ENCODE data around the gene NRAS.

Gene NRAS

DNA sequence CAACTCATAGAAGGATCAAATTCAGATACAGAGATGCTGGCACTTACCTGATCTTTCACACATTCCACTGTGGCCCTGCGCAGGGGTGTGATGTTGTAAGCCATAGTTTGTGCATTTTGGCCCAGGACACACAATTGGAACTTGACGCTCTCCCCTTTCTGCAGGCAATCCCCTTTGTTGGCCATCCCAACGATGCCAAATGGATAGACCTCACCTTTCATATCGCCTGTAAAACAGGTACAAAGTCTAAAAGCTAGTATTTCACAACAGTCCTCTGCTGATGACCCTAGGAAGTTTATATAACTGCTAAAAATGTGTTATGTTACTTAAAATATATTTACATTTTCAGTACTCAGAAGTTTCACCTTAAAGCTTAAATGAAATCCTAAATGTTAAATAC is 3.9 kb upstream of the NRAS start:
- peaks cover 9% of the 10 kb centered on the region for H3K4me1 ChIP-seq (ENCODE audit: low read length)
- H3K9ac ChIP-seq (ENCODE audit: low read length), result no peak overlapping the region
- H2AFZ ChIP-seq (ENCODE audit: low read depth, low read length), result no peak overlapping the region
- no peaks in the 10 kb centered on the region for H4K20me1 ChIP-seq (ENCODE audit: insufficient read depth, low read length)
- peaks cover 10% of the 10 kb centered on the region for H3K79me2 ChIP-seq (ENCODE audit: low read length)
- H3K4me3 ChIP-seq (ENCODE audit: low read length), result no peak overlapping the region
- no peak overlapping the region for H3K27ac ChIP-seq (ENCODE audit: low read length)
- H3K4me2 ChIP-seq (ENCODE audit: low read length), result no peak overlapping the region
- TF ChIP-seq, protein P1, sequence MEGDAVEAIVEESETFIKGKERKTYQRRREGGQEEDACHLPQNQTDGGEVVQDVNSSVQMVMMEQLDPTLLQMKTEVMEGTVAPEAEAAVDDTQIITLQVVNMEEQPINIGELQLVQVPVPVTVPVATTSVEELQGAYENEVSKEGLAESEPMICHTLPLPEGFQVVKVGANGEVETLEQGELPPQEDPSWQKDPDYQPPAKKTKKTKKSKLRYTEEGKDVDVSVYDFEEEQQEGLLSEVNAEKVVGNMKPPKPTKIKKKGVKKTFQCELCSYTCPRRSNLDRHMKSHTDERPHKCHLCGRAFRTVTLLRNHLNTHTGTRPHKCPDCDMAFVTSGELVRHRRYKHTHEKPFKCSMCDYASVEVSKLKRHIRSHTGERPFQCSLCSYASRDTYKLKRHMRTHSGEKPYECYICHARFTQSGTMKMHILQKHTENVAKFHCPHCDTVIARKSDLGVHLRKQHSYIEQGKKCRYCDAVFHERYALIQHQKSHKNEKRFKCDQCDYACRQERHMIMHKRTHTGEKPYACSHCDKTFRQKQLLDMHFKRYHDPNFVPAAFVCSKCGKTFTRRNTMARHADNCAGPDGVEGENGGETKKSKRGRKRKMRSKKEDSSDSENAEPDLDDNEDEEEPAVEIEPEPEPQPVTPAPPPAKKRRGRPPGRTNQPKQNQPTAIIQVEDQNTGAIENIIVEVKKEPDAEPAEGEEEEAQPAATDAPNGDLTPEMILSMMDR (IDR thresholded peaks at IDR 0.05; ENCODE audit: low read depth, low read length), result no peak
- no peak for TF ChIP-seq EZH2phosphoT487 (IDR thresholded peaks at IDR 0.05; ENCODE audit: low read depth)
- peaks cover 44% of the 10 kb centered on the region for H3K36me3 ChIP-seq (replicated peaks; ENCODE audit: low read depth, low read length)
- H3K27me3 ChIP-seq (ENCODE audit: low read depth, low read length), result no peaks in the 10 kb centered on the region
- H3K9me3 ChIP-seq (ENCODE audit: insufficient read depth, low read length), result no peaks in the 10 kb centered on the region

DNA sequence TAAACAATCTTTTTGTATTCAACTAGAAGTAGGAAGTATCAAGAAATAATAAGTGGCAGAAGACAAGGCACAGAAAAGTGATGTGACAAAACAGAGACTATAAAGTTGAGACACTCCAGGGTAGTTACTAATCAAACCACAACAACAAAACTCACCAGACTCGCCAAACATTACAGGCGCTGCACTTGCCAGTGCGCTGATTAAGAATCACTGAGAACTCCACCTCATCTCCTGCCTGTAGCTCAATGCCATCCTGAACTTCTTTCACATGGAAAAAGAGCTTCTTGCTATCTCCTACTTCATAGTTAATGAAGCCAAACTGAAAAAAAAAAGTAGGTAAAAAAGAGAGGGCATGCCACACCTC is 2.8 kb upstream of the NRAS start:
- Histone ChIP-seq H3K36me3 (replicated peaks; ENCODE audit: low read depth, low read length) (peaks cover 34% of the 10 kb centered on the region), H3K4me1 (ENCODE audit: low read length) (peaks cover 11% of the 10 kb centered on the region), H3K27me3 (ENCODE audit: low read depth, low read length) (no peaks in the 10 kb centered on the region), H2AFZ (ENCODE audit: low read depth, low read length) (no peak overlapping the region), H3K9ac (ENCODE audit: low read length) (no peak overlapping the region), H3K9me3 (ENCODE audit: insufficient read depth, low read length) (no peaks in the 10 kb centered on the region), H3K4me3 (ENCODE audit: low read length) (no peak overlapping the region), H3K79me2 (ENCODE audit: low read length) (peaks cover 20% of the 10 kb centered on the region), H3K4me2 (ENCODE audit: low read length) (no peak overlapping the region), H3K27ac (ENCODE audit: low read length) (no peak overlapping the region), H4K20me1 (ENCODE audit: insufficient read depth, low read length) (no peaks in the 10 kb centered on the region)
- TF ChIP-seq EZH2phosphoT487 (IDR thresholded peaks at IDR 0.05; ENCODE audit: low read depth), result no peak
- TF ChIP-seq, protein P1 (IDR thresholded peaks at IDR 0.05; ENCODE audit: low read depth, low read length), result no peak

DNA sequence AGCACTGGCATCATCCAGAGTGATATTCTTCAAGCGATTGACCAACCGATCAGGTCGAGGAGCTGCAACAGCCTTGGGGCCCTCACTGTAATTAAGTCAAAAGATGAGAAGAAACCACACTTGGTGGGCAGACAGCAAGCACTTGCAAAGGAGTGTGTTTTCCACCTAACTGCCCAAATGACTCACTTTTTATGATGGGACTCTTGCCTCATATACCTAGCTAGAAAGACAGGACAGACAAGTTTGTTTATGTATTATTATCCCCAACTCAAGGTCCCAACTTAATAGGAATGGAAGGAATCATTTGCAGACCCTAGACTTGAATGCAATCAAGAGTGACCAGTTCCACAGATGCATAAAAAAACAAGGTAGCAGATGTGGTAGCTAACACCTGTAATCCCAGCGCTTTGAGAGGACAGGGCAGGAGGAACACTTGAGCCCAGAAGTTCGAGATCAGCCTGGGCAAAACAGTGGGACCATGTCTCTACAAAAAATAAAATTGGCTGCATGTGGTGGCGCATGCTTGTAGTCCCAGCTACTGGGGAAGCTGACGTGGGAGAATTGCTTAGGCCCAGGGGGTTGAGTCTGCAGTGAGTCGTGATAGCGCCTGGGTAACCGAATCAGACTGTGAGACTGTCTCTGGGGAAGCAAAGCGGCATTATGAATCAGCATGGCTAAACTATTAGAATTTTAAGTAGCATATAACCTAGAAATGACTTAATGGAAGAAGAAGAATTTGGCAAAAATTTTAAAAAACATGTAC is 2.3 kb upstream of the NRAS start:
- H3K27ac ChIP-seq (ENCODE audit: low read length), result no peak overlapping the region
- H4K20me1 ChIP-seq (ENCODE audit: insufficient read depth, low read length), result no peaks in the 10 kb centered on the region
- no peak overlapping the region for H2AFZ ChIP-seq (ENCODE audit: low read depth, low read length)
- no peaks in the 10 kb centered on the region for H3K27me3 ChIP-seq (ENCODE audit: low read depth, low read length)
- H3K36me3 ChIP-seq (replicated peaks; ENCODE audit: low read depth, low read length), result peaks cover 29% of the 10 kb centered on the region
- H3K4me3 ChIP-seq (ENCODE audit: low read length), result no peak overlapping the region
- no peak overlapping the region for H3K4me2 ChIP-seq (ENCODE audit: low read length)
- peaks cover 24% of the 10 kb centered on the region for H3K79me2 ChIP-seq (ENCODE audit: low read length)
- no peaks in the 10 kb centered on the region for H3K9me3 ChIP-seq (ENCODE audit: insufficient read depth, low read length)
- H3K9ac ChIP-seq (ENCODE audit: low read length), result no peak overlapping the region
- TF ChIP-seq EZH2phosphoT487 (IDR thresholded peaks at IDR 0.05; ENCODE audit: low read depth), result no peak
- TF ChIP-seq, protein P1 (IDR thresholded peaks at IDR 0.05; ENCODE audit: low read depth, low read length), result no peak
- peaks cover 11% of the 10 kb centered on the region for H3K4me1 ChIP-seq (ENCODE audit: low read length)

DNA sequence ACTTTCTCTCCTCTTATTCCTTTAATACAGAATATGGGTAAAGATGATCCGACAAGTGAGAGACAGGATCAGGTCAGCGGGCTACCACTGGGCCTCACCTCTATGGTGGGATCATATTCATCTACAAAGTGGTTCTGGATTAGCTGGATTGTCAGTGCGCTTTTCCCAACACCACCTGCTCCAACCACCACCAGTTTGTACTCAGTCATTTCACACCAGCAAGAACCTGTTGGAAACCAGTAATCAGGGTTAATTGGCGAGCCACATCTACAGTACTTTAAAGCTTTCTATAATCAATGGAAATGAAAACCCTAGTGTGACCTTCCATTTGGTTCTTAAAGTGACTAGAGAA is 643 bp downstream of the NRAS start:
- Histone ChIP-seq H4K20me1 (ENCODE audit: insufficient read depth, low read length) (no peaks in the 10 kb centered on the region), H3K4me1 (ENCODE audit: low read length) (peaks cover 11% of the 10 kb centered on the region), H3K79me2 (ENCODE audit: low read length) (peaks cover 31% of the 10 kb centered on the region), H3K36me3 (replicated peaks; ENCODE audit: low read depth, low read length) (peaks cover 18% of the 10 kb centered on the region), H3K27me3 (ENCODE audit: low read depth, low read length) (no peaks in the 10 kb centered on the region), H3K4me2 (ENCODE audit: low read length) (peak overlapping the region; percentile 65), H3K27ac (ENCODE audit: low read length) (peak overlapping the region; percentile 81), H3K4me3 (ENCODE audit: low read length) (peak overlapping the region; percentile 95), H3K9ac (ENCODE audit: low read length) (peak overlapping the region; percentile 99), H3K9me3 (ENCODE audit: insufficient read depth, low read length) (no peaks in the 10 kb centered on the region), H2AFZ (ENCODE audit: low read depth, low read length) (no peak overlapping the region)
- TF ChIP-seq EZH2phosphoT487 (IDR thresholded peaks at IDR 0.05; ENCODE audit: low read depth), result no peak
- TF ChIP-seq, protein P1 (IDR thresholded peaks at IDR 0.05; ENCODE audit: low read depth, low read length), result no peak

Measured in OCI-LY3 (cell line).